HG03039 (cell line): ENCODE results near the gene TNFAIP2.
"Not testable (repeated sequence)": the region's sequence is repeated elsewhere in the genome, so short reads cannot be mapped to it uniquely, and the experiment has no call there.

Experiments used
- ATAC-seq: cut with Tn5 transposase; IDR thresholded peaks from one replicate; pipeline ENCODE4 v1.9.1; 2021; ENCODE audit warnings: mild to moderate bottlenecking, moderate library complexity; ENCODE audit not compliant: unreplicated experiment

TNFAIP2 gene

GRCh38 chr14:103105580-103106150 is 17.6 kb upstream of the TNFAIP2 start:
- no peak for ATAC-seq

GRCh38 chr14:103107455-103107854 is 15.8 kb upstream of the TNFAIP2 start:
- no peak for ATAC-seq

DNA sequence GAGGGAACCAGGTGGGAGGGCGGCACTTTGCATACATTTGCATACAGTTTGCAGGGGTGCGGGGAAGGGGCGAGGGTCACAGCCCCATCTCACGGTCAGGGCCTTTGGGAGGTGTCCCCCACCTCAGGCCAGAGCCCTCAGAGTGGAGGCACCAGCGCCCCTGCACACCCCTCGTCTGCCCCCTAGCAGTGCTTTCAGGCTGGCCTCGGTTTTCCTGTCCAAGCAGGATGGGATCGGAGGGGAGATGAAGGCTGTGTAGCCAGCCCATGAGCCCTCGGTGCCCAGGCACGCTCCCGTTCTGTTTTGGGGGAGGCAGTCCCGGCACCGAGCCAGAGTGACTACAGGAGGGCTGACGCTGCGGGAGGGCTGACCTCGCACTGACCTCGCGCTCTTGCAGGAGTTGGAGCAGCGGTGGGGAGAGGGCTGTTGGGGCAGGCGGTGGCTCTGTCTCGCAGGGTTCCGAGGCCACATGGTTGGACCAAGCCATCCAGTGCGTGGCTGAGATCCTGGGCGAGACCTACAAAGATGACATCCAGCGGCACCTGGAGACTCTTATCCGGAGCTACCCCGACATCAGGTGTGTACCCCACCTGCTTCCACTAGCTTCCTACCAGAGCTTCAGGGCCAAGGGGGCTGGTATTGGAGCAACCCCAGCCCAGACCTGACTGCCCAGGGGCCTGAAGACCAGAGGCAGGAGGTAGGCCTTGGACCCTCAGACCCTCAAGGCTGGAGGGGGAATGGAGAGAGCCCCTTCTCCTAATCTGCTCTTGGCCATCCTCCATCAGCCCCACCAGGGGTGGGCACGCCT is 15.1 kb upstream of the TNFAIP2 start:
- no peak for ATAC-seq

GRCh38 chr14:103108749-103109207 is 14.5 kb upstream of the TNFAIP2 start:
- no peak for ATAC-seq

DNA sequence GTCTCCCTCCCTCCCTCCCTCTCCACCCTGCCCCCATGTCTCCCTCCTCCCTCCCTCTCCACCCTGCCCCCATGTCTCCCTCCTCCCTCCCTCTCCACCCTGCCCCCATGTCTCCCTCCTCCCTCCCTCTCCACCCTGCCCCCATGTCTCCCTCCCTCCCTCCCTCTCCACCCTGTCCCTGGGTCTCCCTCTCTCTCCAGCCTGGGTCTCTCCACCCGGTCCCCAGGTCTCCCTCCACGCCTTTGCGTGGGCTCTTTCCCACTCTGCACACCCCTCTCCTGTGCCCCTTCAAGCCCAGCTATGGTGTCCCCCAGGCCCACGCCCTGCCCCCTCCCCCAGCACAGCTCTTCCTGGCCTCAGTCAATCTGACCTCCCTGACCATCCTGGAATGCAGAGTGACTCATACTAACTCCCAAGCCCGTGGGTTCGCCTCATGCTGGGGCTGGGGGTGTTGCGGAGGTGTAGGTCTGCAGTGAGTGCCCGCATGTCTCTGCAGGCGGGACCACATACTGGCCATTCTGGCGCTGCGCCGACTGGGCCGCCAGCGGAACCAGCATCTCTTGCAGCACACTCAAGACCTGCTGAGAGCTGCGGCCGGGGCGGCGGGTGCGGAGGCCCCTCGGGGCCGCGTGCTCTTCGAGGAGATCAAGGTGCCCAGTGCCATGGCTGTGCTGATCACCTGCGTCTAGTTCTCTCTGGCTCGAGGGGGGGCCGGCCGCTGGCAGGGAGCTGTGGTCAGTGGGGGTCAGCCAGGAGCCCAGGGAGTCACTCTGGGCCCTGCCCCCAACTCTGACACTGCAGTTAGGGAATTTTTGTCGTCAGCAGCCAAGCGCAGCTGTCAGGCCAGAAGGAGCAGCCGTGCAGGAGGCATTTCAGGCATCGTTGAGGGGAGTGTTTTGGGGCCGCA is 13.5 kb upstream of the TNFAIP2 start:
- no peak for ATAC-seq

DNA sequence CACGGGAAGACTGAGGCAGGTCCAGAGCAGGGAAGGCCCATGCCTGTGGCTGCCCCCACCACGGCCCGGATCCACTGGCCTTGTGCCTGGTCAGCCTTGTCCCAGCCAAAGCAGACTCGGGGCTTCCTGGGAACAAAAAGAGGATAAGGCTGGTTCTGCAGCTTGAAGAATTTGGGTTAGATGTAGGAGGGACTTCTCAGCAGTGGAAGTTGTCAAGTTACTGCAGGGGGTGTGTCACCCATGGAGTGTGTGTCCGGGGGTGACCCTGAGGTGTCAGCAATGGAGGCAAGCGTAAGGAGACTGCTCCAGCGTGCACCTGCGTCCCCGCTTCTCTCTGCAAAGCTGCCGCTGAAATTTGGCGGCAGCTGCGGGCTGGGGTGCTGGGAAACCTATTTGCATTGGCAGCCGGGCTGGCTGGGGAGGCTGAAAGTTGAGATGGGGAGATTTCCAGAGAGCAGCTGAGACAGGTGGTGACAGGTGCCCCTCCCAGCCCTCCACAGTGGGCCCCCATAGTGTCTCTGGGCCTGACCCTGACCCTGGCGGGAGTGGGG is 12.5 kb upstream of the TNFAIP2 start:
- no peak for ATAC-seq

DNA sequence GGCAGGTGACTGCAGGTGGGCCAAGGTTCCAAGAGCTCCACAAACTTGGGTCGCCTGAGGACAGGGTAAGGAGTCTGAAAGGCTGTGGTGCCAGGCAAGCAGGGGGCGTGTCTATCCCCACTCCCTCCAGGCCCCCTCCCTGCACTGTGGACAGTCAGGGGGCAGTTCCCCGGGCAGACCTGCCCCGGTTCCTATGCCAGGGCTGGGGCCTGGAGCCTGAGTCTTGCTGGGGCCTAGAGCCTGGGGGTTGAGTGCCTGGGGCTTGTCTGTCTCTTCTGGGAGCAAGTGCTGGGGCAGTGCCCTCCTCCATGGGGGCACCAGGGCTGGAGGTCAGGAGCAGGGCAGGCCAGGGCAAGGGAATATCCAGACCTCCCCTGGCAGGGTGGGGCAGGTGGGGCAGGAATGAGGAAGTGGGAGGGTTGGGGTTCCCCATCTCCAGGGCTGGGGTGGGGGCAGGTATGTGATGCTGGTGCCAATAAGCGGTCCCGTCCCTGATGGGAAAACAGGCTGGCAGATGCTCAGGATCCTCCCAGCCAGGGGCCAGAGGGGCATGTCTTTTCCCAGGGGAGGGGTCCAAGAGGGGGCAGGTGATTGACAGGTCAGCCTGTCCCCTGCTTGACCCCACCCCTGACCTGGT is 11.9 kb upstream of the TNFAIP2 start:
- no peak for ATAC-seq

DNA sequence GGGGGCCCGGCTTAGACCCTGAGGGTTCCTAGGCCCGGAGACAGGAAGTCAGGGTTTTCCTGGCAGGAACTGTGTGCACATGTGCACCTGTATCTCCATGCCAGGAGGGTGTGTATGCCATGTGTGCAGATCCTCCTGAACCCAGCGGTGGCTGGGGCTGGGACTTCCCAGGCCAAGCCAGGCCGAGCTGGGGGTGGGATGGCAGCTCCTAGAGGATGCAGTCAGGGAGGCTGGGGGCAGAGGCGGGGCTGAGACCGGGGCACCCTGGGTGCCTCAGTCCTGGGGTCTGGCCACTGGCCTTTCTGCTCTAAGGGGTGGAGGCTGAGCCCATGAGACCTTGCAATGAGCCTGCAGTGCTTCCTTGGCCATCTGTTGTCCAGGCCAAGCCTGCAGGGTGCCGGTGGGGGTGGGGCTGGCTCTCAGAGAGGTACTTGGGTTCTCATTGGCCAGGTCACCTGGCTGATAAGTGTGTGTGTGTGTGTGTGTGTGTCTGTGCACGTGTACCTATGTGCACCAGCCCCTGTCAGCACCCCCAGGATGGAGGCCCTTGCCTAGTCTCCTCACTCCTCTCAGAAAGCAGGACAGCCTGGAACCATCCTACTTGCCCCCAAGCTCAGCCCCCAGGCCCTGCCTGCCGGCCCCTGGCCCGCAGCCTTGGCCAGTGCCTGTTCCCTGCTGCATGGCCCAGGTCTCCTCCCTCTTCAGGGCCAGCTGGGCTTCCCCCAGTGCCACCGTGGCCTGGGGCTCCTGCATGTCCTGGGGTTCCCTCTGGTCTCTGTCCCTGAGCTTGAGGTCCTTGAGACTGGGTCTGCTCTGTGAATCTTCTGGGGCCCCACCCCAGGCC is 10.6 kb upstream of the TNFAIP2 start:
- no peak for ATAC-seq

- ATAC-seq = no peak
Measured at GRCh38 chr14:103113303-103113702, 10.0 kb upstream of the TNFAIP2 start.

- no peak for ATAC-seq
Measured at GRCh38 chr14:103113774-103114173, 9.5 kb upstream of the TNFAIP2 start.

DNA sequence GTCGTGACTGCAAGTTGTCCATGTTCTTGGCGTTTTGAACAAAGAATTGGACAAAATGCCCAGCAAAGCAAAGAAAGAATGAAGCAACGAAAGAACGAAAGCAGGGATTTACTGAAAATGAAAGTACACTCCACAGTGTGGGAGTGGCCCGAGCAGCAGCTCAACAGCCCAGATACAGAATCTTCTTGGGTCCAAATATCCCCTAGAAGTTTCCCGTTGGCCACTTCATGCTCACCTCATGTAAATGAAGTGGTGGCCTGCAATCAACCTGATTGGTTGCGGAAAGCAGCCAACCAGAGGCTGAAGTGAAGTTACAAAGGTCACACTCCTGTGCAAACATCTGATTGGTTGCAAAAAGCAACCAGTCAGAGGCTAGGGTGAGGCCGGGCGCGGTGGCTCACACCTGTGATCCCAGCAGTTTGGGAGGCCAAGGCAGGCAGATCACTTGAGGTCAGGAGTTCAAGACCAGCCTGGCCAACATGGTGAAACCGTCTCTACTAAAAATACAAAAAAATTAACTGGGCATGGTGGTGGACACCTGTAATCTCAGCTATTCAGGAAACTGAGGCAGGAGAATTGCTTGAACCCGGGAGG is 8.1 kb upstream of the TNFAIP2 start:
- ATAC-seq = not testable (repeated sequence)

DNA sequence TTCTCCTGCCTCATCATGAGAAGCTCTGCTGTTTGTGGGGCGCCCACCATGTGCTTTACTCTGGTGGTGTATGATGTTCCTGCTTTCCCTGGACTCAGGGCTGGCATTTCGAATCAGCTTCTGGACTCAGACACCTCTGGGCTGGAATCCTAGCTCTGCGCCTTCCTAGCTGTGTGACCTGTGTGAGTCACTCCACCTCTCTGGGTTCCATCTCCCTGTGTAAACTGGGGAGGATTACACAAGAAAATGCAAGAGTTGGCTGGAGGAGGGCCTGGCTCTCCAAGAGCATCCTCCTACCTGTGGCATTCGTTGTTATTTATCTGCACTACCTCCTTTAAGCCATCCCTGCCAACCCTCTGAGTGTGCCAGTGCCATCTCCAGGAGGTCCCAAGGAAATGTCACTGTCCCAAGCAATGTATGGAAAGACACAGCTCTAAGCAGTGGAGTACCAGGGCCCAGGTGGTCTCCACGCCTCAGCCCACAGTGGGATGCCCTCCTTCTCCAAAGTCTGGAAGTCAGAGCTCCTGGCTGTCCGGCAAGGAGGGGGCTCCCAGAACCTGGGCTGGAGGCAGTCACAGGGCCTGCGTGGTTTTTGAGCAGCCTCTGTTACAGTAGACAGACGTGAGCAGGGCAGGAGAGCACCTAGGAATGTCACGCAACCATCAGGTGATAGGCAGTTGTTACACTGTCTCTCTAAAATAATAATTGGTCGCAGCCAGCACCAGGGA is 7.3 kb upstream of the TNFAIP2 start:
- ATAC-seq = no peak

GRCh38 chr14:103116636-103117035 is 6.6 kb upstream of the TNFAIP2 start:
- ATAC-seq = no peak

- ATAC-seq = not testable (repeated sequence)
Measured at GRCh38 chr14:103117499-103117898, 5.8 kb upstream of the TNFAIP2 start.

DNA sequence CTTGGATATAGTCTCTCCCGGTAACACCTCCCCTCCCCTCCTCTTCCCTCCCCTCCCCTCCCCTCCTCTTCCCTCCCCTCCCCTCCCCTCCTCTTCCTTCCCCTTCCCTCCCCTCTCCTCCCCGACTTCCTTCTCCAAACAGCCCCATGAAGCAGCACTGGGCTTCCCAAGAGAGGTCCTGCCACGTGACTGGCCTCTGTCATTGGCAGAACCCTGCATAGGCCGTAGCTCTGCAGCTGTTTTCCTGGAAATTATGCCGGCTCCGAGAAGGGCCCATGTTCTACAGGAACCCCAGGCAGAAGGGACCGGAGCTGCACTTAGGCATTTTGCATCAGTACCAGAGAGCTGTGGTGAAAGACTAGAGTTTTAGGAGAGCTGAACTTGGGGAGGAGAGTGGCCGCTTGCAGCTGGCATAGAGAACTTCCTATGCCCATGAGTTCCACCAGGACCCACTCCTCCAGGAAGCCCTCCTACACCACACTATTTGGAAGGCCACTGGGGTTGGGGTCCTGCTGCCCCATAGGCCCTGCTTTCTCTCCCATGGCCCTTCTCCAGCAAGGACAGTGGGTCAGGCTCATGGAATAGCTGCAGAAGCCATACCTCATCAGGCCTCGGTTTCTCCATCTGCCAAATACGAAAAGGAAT is 5.1 kb upstream of the TNFAIP2 start:
- ATAC-seq = no peak

- no peak for ATAC-seq
Measured at GRCh38 chr14:103118663-103119404, 4.4 kb upstream of the TNFAIP2 start.

DNA sequence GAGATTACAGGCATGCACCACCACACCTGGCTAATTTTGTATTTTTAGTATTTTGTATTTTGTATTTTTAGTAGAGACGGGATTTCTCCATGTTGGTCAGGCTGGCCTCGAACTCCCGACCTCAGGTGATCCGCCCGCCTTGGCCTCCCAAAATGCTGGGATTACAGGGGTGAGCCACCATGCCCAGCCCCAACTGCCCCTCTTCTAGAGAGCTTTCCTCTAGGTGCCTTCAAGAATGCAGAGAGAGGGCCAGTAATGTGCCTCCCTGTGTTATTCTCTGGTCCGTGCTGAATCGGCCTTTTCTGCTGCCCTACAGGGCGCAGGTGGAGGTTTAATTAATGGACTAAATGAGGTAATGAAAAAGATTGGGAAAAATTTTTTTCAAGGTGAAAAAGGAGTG is 3.7 kb upstream of the TNFAIP2 start:
- not testable (repeated sequence) for ATAC-seq
